Skeletal muscle tissue (tissue), 4 donors: Measurements from ENCODE around the gene ACSF2. TPM values are rescaled to one million over a fixed set of nuclear protein-coding genes. Genes with fewer than 3 reads are reported as not detected.

Experiments
- H3K27ac ChIP-seq: one replicate; pipeline ENCODE4 v1.7.0; 2013; ENCODE audit warnings: mild to moderate bottlenecking, low read depth, low read length, inconsistent platforms
- H3K27me3 ChIP-seq, 3 donors: one replicate each; pipeline ENCODE4 v1.7.0; 2013; ENCODE audit warnings: low read length in 3 of 3; ENCODE audit not compliant: control insufficient read depth in 3 of 3, insufficient read depth in 3 of 3
- H3K36me3 ChIP-seq, 3 donors: one replicate each; pipeline ENCODE4 v1.7.0; 2013; ENCODE audit warnings: low read length in 3 of 3; ENCODE audit not compliant: control insufficient read depth in 3 of 3, insufficient read depth in 3 of 3
- H3K4me1 ChIP-seq, 3 donors: one replicate each; pipeline ENCODE4 v1.7.0; 2013; ENCODE audit warnings: low read length in 3 of 3, mild to moderate bottlenecking in 3 of 3; ENCODE audit not compliant: control insufficient read depth in 3 of 3, insufficient read depth in 3 of 3
- H3K4me3 ChIP-seq, 3 donors: one replicate each; pipeline ENCODE4 v1.7.0; 2013; ENCODE audit warnings: low read length in 3 of 3
- H3K9ac ChIP-seq, 3 donors: one replicate each; pipeline ENCODE4 v1.7.0; 2013; ENCODE audit warnings: low read length in 3 of 3, mild to moderate bottlenecking in 3 of 3, moderate library complexity in 2 of 3, low read depth in 1 of 3
- H3K9me3 ChIP-seq, 3 donors: one replicate each; pipeline ENCODE4 v1.7.0; 2013; ENCODE audit warnings: low read length in 3 of 3; ENCODE audit not compliant: control insufficient read depth in 3 of 3
- total RNA-seq: library from RNA; depleted of rRNA; stranded (reverse); fragments of >200 nt; gene quantifications from one replicate; pipeline ENCODE4 v1.2.3, GENCODE V29; 2014
- donor health status: Osteomylitis.

Gene ACSF2
- total RNA-seq, 1 donor from 2014 or later: 51.1 TPM

- peaks cover 6 to 24% (median 13%) of the 10 kb centered on the region in 3 donors for H3K4me1 ChIP-seq
Observed at GRCh38 chr17:50447870-50448595, 22.0 kb downstream of the ACSF2 start.

GRCh38 chr17:50448643-50449042 is 22.6 kb downstream of the ACSF2 start:
- Histone ChIP-seq H3K27ac (no peak overlapping the region), H3K36me3 (no peaks in the 10 kb centered on the region), H3K27me3 (no peaks in the 10 kb centered on the region), H3K9me3 (no peaks in the 10 kb centered on the region), H3K9ac (no peak overlapping the region), H3K4me3 (no peak overlapping the region), H3K4me1 (peaks cover 5 to 23% (median 7%) of the 10 kb centered on the region in 3 donors)

More at GRCh38 chr17:50447870-50448595, 22.0 kb downstream of the ACSF2 start:
- H3K36me3 ChIP-seq: no peaks in the 10 kb centered on the region
- H3K9ac ChIP-seq: no peak overlapping the region
- H3K27ac ChIP-seq: no peak overlapping the region
- H3K27me3 ChIP-seq: no peaks in the 10 kb centered on the region
- H3K9me3 ChIP-seq: no peaks in the 10 kb centered on the region
- H3K4me3 ChIP-seq: no peak overlapping the region

- Histone ChIP-seq H3K27me3 (no peaks in the 10 kb centered on the region), H3K27ac (no peak overlapping the region), H3K9ac (no peak overlapping the region), H3K36me3 (peaks cover 0 to 2% (median 0%) of the 10 kb centered on the region in 3 donors), H3K4me1 (peaks cover 0 to 8% (median 7%) of the 10 kb centered on the region in 3 donors), H3K4me3 (no peak overlapping the region), H3K9me3 (no peaks in the 10 kb centered on the region)
Observed at GRCh38 chr17:50451943-50452629, 26.1 kb downstream of the ACSF2 start.

GRCh38 chr17:50452630-50453300 is 26.7 kb downstream of the ACSF2 start:
- Histone ChIP-seq H3K9ac (no peak overlapping the region), H3K9me3 (no peaks in the 10 kb centered on the region), H3K27ac (no peak overlapping the region), H3K27me3 (no peaks in the 10 kb centered on the region), H3K4me3 (no peak overlapping the region), H3K4me1 (peaks cover 0 to 8% (median 7%) of the 10 kb centered on the region in 3 donors), H3K36me3 (peaks cover 0 to 2% (median 0%) of the 10 kb centered on the region in 3 donors)

GRCh38 chr17:50453901-50454300 is 27.9 kb downstream of the ACSF2 start:
- no peaks in the 10 kb centered on the region for H3K9me3 ChIP-seq
- no peaks in the 10 kb centered on the region for H3K27me3 ChIP-seq
- H3K36me3 ChIP-seq: peaks cover 0 to 2% (median 0%) of the 10 kb centered on the region in 3 donors
- H3K9ac ChIP-seq: no peak overlapping the region
- no peak overlapping the region for H3K27ac ChIP-seq
- H3K4me1 ChIP-seq: peaks cover 0 to 2% (median 0%) of the 10 kb centered on the region in 3 donors
- no peak overlapping the region for H3K4me3 ChIP-seq

- Histone ChIP-seq H3K9ac (no peak overlapping the region), H3K9me3 (no peaks in the 10 kb centered on the region), H3K27ac (no peak overlapping the region), H3K4me3 (no peak overlapping the region), H3K27me3 (no peaks in the 10 kb centered on the region), H3K4me1 (no peaks in the 10 kb centered on the region), H3K36me3 (peaks cover 0 to 15% (median 9%) of the 10 kb centered on the region in 3 donors)
Observed at GRCh38 chr17:50457621-50458020, 31.6 kb downstream of the ACSF2 start.

GRCh38 chr17:50458270-50458669 is 32.3 kb downstream of the ACSF2 start:
- no peak overlapping the region for H3K9ac ChIP-seq
- no peaks in the 10 kb centered on the region for H3K4me1 ChIP-seq
- no peaks in the 10 kb centered on the region for H3K9me3 ChIP-seq
- H3K27ac ChIP-seq: no peak overlapping the region
- H3K36me3 ChIP-seq: peaks cover 0 to 20% (median 14%) of the 10 kb centered on the region in 3 donors
- H3K4me3 ChIP-seq: no peak overlapping the region
- no peaks in the 10 kb centered on the region for H3K27me3 ChIP-seq

GRCh38 chr17:50458701-50459676 is 33.0 kb downstream of the ACSF2 start:
- no peak overlapping the region for H3K9ac ChIP-seq
- no peak overlapping the region for H3K27ac ChIP-seq
- no peaks in the 10 kb centered on the region for H3K4me1 ChIP-seq
- H3K9me3 ChIP-seq: no peaks in the 10 kb centered on the region
- H3K36me3 ChIP-seq: peaks cover 0 to 24% (median 16%) of the 10 kb centered on the region in 3 donors
- no peaks in the 10 kb centered on the region for H3K27me3 ChIP-seq
- no peak overlapping the region for H3K4me3 ChIP-seq

GRCh38 chr17:50459756-50460155 is 33.7 kb downstream of the ACSF2 start:
- no peak overlapping the region for H3K4me3 ChIP-seq
- H3K9me3 ChIP-seq: no peaks in the 10 kb centered on the region
- no peak overlapping the region for H3K9ac ChIP-seq
- H3K27ac ChIP-seq: no peak overlapping the region
- no peaks in the 10 kb centered on the region for H3K4me1 ChIP-seq
- no peaks in the 10 kb centered on the region for H3K27me3 ChIP-seq
- peaks cover 0 to 24% (median 16%) of the 10 kb centered on the region in 3 donors for H3K36me3 ChIP-seq
